Liver (tissue), 9 donors: ENCODE measurements around the gene CTXN3. TPM values are rescaled to one million over a fixed set of nuclear protein-coding genes. Genes with fewer than 3 reads are reported as not detected.

Source experiments
- DNase-seq: peaks from one replicate; pipeline ENCODE4 v3.0.0-alpha.2; 2017; ENCODE audit warnings: low spot score
- H3K27ac ChIP-seq, 2 donors: one replicate each; pipeline ENCODE4 v1.7.0; 2013; ENCODE audit warnings: inconsistent platforms in 2 of 2, low read length in 2 of 2, control low read depth in 1 of 2, low read depth in 1 of 2, mild to moderate bottlenecking in 1 of 2
- H3K27me3 ChIP-seq, 4 donors: one replicate each; pipeline versions ENCODE4 v1.6.1 to v1.7.0; 2013; ENCODE audit warnings: low read length in 3 of 4, inconsistent platforms in 1 of 4, mild to moderate bottlenecking in 1 of 4, moderate library complexity in 1 of 4; ENCODE audit not compliant: control insufficient read depth in 4 of 4, insufficient read depth in 4 of 4
- H3K36me3 ChIP-seq, 4 donors: one replicate each; pipeline versions ENCODE4 v1.6.1 to v1.7.0; 2013; ENCODE audit warnings: low read length in 3 of 4, mild to moderate bottlenecking in 3 of 4, low read depth in 1 of 4, moderate library complexity in 1 of 4; ENCODE audit not compliant: control insufficient read depth in 4 of 4, insufficient read depth in 3 of 4
- H3K4me1 ChIP-seq, 4 donors: one replicate each; pipeline versions ENCODE4 v1.6.1 to v1.7.0; 2013; ENCODE audit warnings: low read length in 3 of 4, mild to moderate bottlenecking in 3 of 4, moderate library complexity in 1 of 4; ENCODE audit not compliant: control insufficient read depth in 4 of 4, insufficient read depth in 4 of 4
- H3K4me3 ChIP-seq, 3 donors: one replicate each; pipeline versions ENCODE4 v1.6.1 to v1.7.0; 2013; ENCODE audit warnings: low read length in 3 of 3, control low read depth in 1 of 3, low read depth in 1 of 3, mild to moderate bottlenecking in 1 of 3
- H3K9ac ChIP-seq, 2 donors: one replicate each; pipeline ENCODE4 v1.7.0; 2013; ENCODE audit warnings: low read length in 2 of 2, mild to moderate bottlenecking in 2 of 2, moderate library complexity in 2 of 2, control low read depth in 1 of 2, low read depth in 1 of 2
- H3K9me3 ChIP-seq, 4 donors: one replicate each; pipeline versions ENCODE4 v1.6.1 to v1.7.0; 2013; ENCODE audit warnings: low read length in 3 of 4; ENCODE audit not compliant: control insufficient read depth in 4 of 4
- ATF3 ChIP-seq: IDR thresholded peaks from 2 replicates; pipeline ENCODE4 v1.6.1; 2016; ENCODE audit warnings: antibody characterized with exemption
- EGR1 ChIP-seq, 2 donors: IDR thresholded peaks; 2 replicates each; pipeline ENCODE4 v1.6.1; 2016 to 2018; ENCODE audit warnings: antibody characterized with exemption in 2 of 2, low read depth in 2 of 2
- FOXA1 ChIP-seq: IDR thresholded peaks from 2 replicates; pipeline ENCODE4 v1.6.1; 2016; ENCODE audit warnings: antibody characterized with exemption
- FOXA2 ChIP-seq: IDR thresholded peaks from 2 replicates; pipeline ENCODE4 v1.6.1; 2016; ENCODE audit warnings: antibody characterized with exemption
- GABPA ChIP-seq, 2 donors: IDR thresholded peaks in 1 of 2; conservative IDR thresholded peaks in 1 of 2; 2 replicates each; pipeline ENCODE4 v1.6.1; 2016; ENCODE audit warnings: antibody characterized with exemption in 2 of 2, mild to moderate bottlenecking in 1 of 2, moderate library complexity in 1 of 2
- HNF4A ChIP-seq, 2 donors: conservative IDR thresholded peaks; 2 replicates each; pipeline ENCODE4 v1.6.1; 2016; ENCODE audit warnings: antibody characterized with exemption in 2 of 2, mild to moderate bottlenecking in 2 of 2
- HNF4G ChIP-seq: IDR thresholded peaks from 2 replicates; pipeline ENCODE4 v1.6.1; 2016; ENCODE audit warnings: antibody characterized with exemption
- JUND ChIP-seq, 2 donors: IDR thresholded peaks; 2 replicates each; pipeline ENCODE4 v1.6.1; 2016; ENCODE audit warnings: antibody characterized with exemption in 2 of 2
- NR2F2 ChIP-seq: IDR thresholded peaks from 2 replicates; pipeline ENCODE4 v1.6.1; 2016; ENCODE audit warnings: antibody characterized with exemption
- RAD21 ChIP-seq, 2 donors: IDR thresholded peaks; 2 replicates each; pipeline ENCODE4 v1.6.1; 2016; ENCODE audit warnings: antibody characterized with exemption in 2 of 2, mild to moderate bottlenecking in 2 of 2
- RXRA ChIP-seq, 2 donors: IDR thresholded peaks; 2 replicates each; pipeline ENCODE4 v1.6.1; 2017 to 2018; ENCODE audit warnings: antibody characterized with exemption in 2 of 2, mild to moderate bottlenecking in 1 of 2
- SP1 ChIP-seq: IDR thresholded peaks from 2 replicates; pipeline ENCODE4 v1.6.1; 2018; ENCODE audit warnings: antibody characterized with exemption, mild to moderate bottlenecking
- TAF1 ChIP-seq: conservative IDR thresholded peaks from 2 replicates; pipeline ENCODE4 v1.6.1; 2016; ENCODE audit warnings: antibody characterized with exemption, mild to moderate bottlenecking
- YY1 ChIP-seq: IDR thresholded peaks from 2 replicates; pipeline ENCODE4 v1.6.1; 2016; ENCODE audit warnings: antibody characterized with exemption, mild to moderate bottlenecking
- ZBTB33 ChIP-seq: IDR thresholded peaks from 2 replicates; pipeline ENCODE4 v1.6.1; 2016; ENCODE audit warnings: antibody characterized with exemption
- WGBS: extraction: QIAGEN DNeasy Blood & Tissue Kit; methylation state at CpG from one replicate; pipeline ENCODE4 v1.1.7; 2013; 5-methylcytosine and 5-hydroxymethylcytosine counted together
- polyA plus RNA-seq, 2 donors: library from polyadenylated mRNA; stranded (reverse) in 1 of 2; unstranded in 1 of 2; fragments of 200-250 nt in 1 of 2; fragments of >200 nt in 1 of 2; fragmentation: Nextera tagmentation in 1 of 2; extraction: Ambion mirVana in 1 of 2; gene quantifications; one replicate each; pipeline versions ENCODE4 v1.2.1 to v1.2.3, GENCODE V29; 2013 to 2015
- total RNA-seq, 2 donors: library from RNA; depleted of rRNA; stranded (reverse); fragments of >200 nt; gene quantifications; one replicate each; pipeline ENCODE4 v1.2.3, GENCODE V29; 2014
- TF ChIP-seq, protein P1 (sequence below): fragments of 150-350 bp; IDR thresholded peaks from 2 replicates; pipeline ENCODE4 v1.5.1; 2017; ENCODE audit warnings: improper control_type of control experiment, low read depth, low read length; ENCODE audit not compliant: missing input control
- TF ChIP-seq, protein P2 (sequence below): IDR thresholded peaks from 2 replicates; pipeline ENCODE4 v1.6.1; 2016; ENCODE audit warnings: antibody characterized with exemption
- TF ChIP-seq, protein P3 (sequence below): IDR thresholded peaks from 2 replicates; pipeline ENCODE4 v1.6.1; 2016; ENCODE audit warnings: antibody characterized with exemption, mild to moderate bottlenecking
- donor health status: healthy.
- donor health status: healthy.
- donor health status: healthy.
- donor health status: healthy.
- donor health status: healthy.

The CTXN3 gene
- total and polyA plus RNA-seq, 4 donors: not detected

- TF ChIP-seq EGR1 (IDR thresholded peaks at IDR 0.05; ENCODE audit: low read depth in 2 of 2) (no peak), NR2F2 (no peak)
- TF ChIP-seq, protein P1, sequence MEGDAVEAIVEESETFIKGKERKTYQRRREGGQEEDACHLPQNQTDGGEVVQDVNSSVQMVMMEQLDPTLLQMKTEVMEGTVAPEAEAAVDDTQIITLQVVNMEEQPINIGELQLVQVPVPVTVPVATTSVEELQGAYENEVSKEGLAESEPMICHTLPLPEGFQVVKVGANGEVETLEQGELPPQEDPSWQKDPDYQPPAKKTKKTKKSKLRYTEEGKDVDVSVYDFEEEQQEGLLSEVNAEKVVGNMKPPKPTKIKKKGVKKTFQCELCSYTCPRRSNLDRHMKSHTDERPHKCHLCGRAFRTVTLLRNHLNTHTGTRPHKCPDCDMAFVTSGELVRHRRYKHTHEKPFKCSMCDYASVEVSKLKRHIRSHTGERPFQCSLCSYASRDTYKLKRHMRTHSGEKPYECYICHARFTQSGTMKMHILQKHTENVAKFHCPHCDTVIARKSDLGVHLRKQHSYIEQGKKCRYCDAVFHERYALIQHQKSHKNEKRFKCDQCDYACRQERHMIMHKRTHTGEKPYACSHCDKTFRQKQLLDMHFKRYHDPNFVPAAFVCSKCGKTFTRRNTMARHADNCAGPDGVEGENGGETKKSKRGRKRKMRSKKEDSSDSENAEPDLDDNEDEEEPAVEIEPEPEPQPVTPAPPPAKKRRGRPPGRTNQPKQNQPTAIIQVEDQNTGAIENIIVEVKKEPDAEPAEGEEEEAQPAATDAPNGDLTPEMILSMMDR: no peak
These were observed 36.3 kb upstream of the CTXN3 start (continued) for GRCh38 chr5:127612441-127613141.

GRCh38 chr5:127615916-127616315, 33.0 kb upstream of the CTXN3 start:
- Histone ChIP-seq H3K36me3 (no peaks in the 10 kb centered on the region), H3K27me3 (no peaks in the 10 kb centered on the region), H3K27ac (no peak overlapping the region), H3K4me3 (no peak overlapping the region), H3K9me3 (no peaks in the 10 kb centered on the region), H3K9ac (no peak overlapping the region), H3K4me1 (no peaks in the 10 kb centered on the region)
- WGBS: 78% methylated on average over 2 of the region's 2 CpGs
- DNase-seq: no peak
- no peak for TF ChIP-seq FOXA2
- no peak for TF ChIP-seq FOXA1
- no peak for TF ChIP-seq RXRA (IDR thresholded peaks at IDR 0.05)
- no peak for TF ChIP-seq ATF3
- no peak for TF ChIP-seq JUND (IDR thresholded peaks at IDR 0.05)
- no peak for TF ChIP-seq GABPA (IDR thresholded peaks at IDR 0.05 in 1 of 2, conservative IDR thresholded peaks at IDR 0.05 in 1 of 2)
- TF ChIP-seq, protein P2, sequence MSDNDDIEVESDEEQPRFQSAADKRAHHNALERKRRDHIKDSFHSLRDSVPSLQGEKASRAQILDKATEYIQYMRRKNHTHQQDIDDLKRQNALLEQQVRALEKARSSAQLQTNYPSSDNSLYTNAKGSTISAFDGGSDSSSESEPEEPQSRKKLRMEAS: no peak
- TF ChIP-seq RAD21 (IDR thresholded peaks at IDR 0.05): no peak
- TF ChIP-seq HNF4A (conservative IDR thresholded peaks at IDR 0.05): no peak
- no peak for TF ChIP-seq SP1
- TF ChIP-seq HNF4G: no peak
- TF ChIP-seq, protein P1: no peak
- TF ChIP-seq, protein P3, sequence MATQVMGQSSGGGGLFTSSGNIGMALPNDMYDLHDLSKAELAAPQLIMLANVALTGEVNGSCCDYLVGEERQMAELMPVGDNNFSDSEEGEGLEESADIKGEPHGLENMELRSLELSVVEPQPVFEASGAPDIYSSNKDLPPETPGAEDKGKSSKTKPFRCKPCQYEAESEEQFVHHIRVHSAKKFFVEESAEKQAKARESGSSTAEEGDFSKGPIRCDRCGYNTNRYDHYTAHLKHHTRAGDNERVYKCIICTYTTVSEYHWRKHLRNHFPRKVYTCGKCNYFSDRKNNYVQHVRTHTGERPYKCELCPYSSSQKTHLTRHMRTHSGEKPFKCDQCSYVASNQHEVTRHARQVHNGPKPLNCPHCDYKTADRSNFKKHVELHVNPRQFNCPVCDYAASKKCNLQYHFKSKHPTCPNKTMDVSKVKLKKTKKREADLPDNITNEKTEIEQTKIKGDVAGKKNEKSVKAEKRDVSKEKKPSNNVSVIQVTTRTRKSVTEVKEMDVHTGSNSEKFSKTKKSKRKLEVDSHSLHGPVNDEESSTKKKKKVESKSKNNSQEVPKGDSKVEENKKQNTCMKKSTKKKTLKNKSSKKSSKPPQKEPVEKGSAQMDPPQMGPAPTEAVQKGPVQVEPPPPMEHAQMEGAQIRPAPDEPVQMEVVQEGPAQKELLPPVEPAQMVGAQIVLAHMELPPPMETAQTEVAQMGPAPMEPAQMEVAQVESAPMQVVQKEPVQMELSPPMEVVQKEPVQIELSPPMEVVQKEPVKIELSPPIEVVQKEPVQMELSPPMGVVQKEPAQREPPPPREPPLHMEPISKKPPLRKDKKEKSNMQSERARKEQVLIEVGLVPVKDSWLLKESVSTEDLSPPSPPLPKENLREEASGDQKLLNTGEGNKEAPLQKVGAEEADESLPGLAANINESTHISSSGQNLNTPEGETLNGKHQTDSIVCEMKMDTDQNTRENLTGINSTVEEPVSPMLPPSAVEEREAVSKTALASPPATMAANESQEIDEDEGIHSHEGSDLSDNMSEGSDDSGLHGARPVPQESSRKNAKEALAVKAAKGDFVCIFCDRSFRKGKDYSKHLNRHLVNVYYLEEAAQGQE: no peak
- no peak for TF ChIP-seq ZBTB33
- TF ChIP-seq TAF1: no peak
- TF ChIP-seq NR2F2: no peak
- no peak for TF ChIP-seq EGR1 (IDR thresholded peaks at IDR 0.05; ENCODE audit: low read depth in 2 of 2)
- TF ChIP-seq YY1: no peak
